Right lobe of liver (tissue), 6 donors: ENCODE data around the gene ENTHD1. TPM values are rescaled to one million over a fixed set of nuclear protein-coding genes. Genes with fewer than 3 reads are reported as not detected.

Experiments used
- ATAC-seq, 4 donors: fragments of 200-7000 bp; cut with Tn5 transposase; one replicate each; pipeline ENCODE4 v1.9.1; 2020; ENCODE audit warnings: mild to moderate bottlenecking in 4 of 4, moderate library complexity in 4 of 4
- DNase-seq, 3 donors: peaks; one replicate each; pipeline ENCODE4 v3.0.0-alpha.2; 2020
- H3K27ac ChIP-seq, 3 donors: fragments of 200-600 bp; one replicate each; pipeline ENCODE4 v1.8.0; 2022
- H3K27me3 ChIP-seq, 2 donors: fragments of 200-600 bp; one replicate each; pipeline ENCODE4 v1.8.0; 2022
- H3K36me3 ChIP-seq, 4 donors: fragments of 200-600 bp; sonication (generic) in 1 of 4; one replicate each; pipeline versions ENCODE4 v1.5.1 to v1.8.0; 2017 to 2022; ENCODE audit warnings: control low read depth in 1 of 4
- H3K4me1 ChIP-seq, 4 donors: fragments of 200-600 bp; sonication (generic) in 1 of 4; one replicate each; pipeline versions ENCODE4 v1.5.1 to v1.8.0; 2017 to 2022; ENCODE audit warnings: control low read depth in 1 of 4
- H3K4me3 ChIP-seq, 3 donors: fragments of 200-600 bp; one replicate each; pipeline ENCODE4 v1.8.0; 2022
- H3K9me3 ChIP-seq, 4 donors: fragments of 200-600 bp; sonication (generic) in 1 of 4; one replicate each; pipeline versions ENCODE4 v1.5.1 to v1.8.0; 2017 to 2022; ENCODE audit warnings: control low read depth in 1 of 4
- CTCF ChIP-seq, 4 donors: fragments of 200-600 bp in 3 of 4; fragments of 450-650 bp in 1 of 4; IDR thresholded peaks; one replicate each; pipeline versions ENCODE4 v1.5.1 to v1.8.0; 2016 to 2022; ENCODE audit warnings: antibody characterized with exemption in 4 of 4, mild to moderate bottlenecking in 2 of 4
- POLR2A ChIP-seq: fragments of 450-650 bp; IDR thresholded peaks from one replicate; pipeline ENCODE4 v1.6.1; 2017; ENCODE audit warnings: antibody characterized with exemption, mild to moderate bottlenecking
- WGBS: methylation state at CpG from one replicate; pipeline ENCODE4 v1.1.6; 2018; ENCODE audit warnings: low coverage, low lambda C conversion rate; ENCODE audit not compliant: insufficient coverage; ENCODE audit errors: missing lambda C conversion rate; 5-methylcytosine and 5-hydroxymethylcytosine counted together
- intact Hi-C, 2 donors: fragments of 100-400 bp; cut with DNase I; formaldehyde crosslinking; loops; one replicate each; pipeline versions ENCODE4 v1.11.2 to v1.14.1; 2022
- total RNA-seq, 6 experiments: library from RNA; depleted of rRNA in 2 of 6; stranded (reverse); fragments of >200 nt in 2 of 6; fragmentation: NEBNext Ultra II Directional in 3 of 6; extraction: Animal tissue kit (Norgen Biotek cat#: 25700) in 3 of 6; gene quantifications; one replicate each; pipeline versions ENCODE4 v1.1.0 to v1.2.4, GENCODE V29; 2016 to 2023
- donor health status: DM: no; HTN: yes; CAD: no.
- donor health status: DM: no; HTN: no; CAD: no.
- donor health status: DM: no; HTN: no; CAD: no.
- donor health status: DM: no; HTN: yes; CAD: no.
- donor health status: DM: no; HTN: yes; CAD: no.

Gene ENTHD1
- total RNA-seq, 6 experiments from 2014 or later = not detected

- Histone ChIP-seq H3K27ac (no peak overlapping the region), H3K36me3 (no peaks in the 10 kb centered on the region), H3K27me3 (no peaks in the 10 kb centered on the region), H3K4me1 (no peaks in the 10 kb centered on the region), H3K9me3 (no peaks in the 10 kb centered on the region), H3K4me3 (no peak overlapping the region)
- WGBS = 31% methylated on average over 2 of the region's 2 CpGs
- ATAC-seq (no peak), DNase-seq (no peak)
- TF ChIP-seq CTCF (IDR thresholded peaks at IDR 0.05) (no peak), POLR2A (no peak)
- intact Hi-C loops = no loop called here
Measured at GRCh38 chr22:39908136-39908535, 14.6 kb upstream of the ENTHD1 start.

- Histone ChIP-seq H3K9me3 (no peaks in the 10 kb centered on the region), H3K36me3 (no peaks in the 10 kb centered on the region), H3K27ac (no peak overlapping the region), H3K4me1 (no peaks in the 10 kb centered on the region), H3K4me3 (no peak overlapping the region), H3K27me3 (no peaks in the 10 kb centered on the region)
- DNase-seq = no peak
- 71% methylated on average over 9 of the region's 9 CpGs for WGBS
- no peak for TF ChIP-seq CTCF (IDR thresholded peaks at IDR 0.05)
- no peak for TF ChIP-seq POLR2A
- ATAC-seq = no peak
- intact Hi-C loops = no loop called here
Measured at GRCh38 chr22:39907605-39908097, 14.1 kb upstream of the ENTHD1 start.

GRCh38 chr22:39907047-39907446 lies 13.5 kb upstream of the ENTHD1 start:
- intact Hi-C loops = no loop called here
- H3K4me1 ChIP-seq = no peaks in the 10 kb centered on the region
- no peak for TF ChIP-seq POLR2A
- TF ChIP-seq CTCF (IDR thresholded peaks at IDR 0.05) = no peak
- ATAC-seq = no peak
- H3K9me3 ChIP-seq = no peaks in the 10 kb centered on the region
- DNase-seq = no peak
- no peaks in the 10 kb centered on the region for H3K27me3 ChIP-seq
- no peak overlapping the region for H3K27ac ChIP-seq
- H3K36me3 ChIP-seq = no peaks in the 10 kb centered on the region
- 65% methylated on average over 6 of the region's 6 CpGs for WGBS
- H3K4me3 ChIP-seq = no peak overlapping the region

- TF ChIP-seq POLR2A = no peak
- no peak for TF ChIP-seq CTCF (IDR thresholded peaks at IDR 0.05)
- no peak overlapping the region for H3K27ac ChIP-seq
- H3K4me1 ChIP-seq = no peaks in the 10 kb centered on the region
- no peaks in the 10 kb centered on the region for H3K27me3 ChIP-seq
- 63% methylated on average over 3 of the region's 3 CpGs for WGBS
- H3K36me3 ChIP-seq = no peaks in the 10 kb centered on the region
- H3K9me3 ChIP-seq = no peaks in the 10 kb centered on the region
- DNase-seq (no peak), ATAC-seq (no peak)
- H3K4me3 ChIP-seq = no peak overlapping the region
- intact Hi-C loops = no loop called here
Measured at GRCh38 chr22:39906207-39906606, 12.6 kb upstream of the ENTHD1 start.

GRCh38 chr22:39905687-39906086 lies 12.1 kb upstream of the ENTHD1 start:
- H3K4me3 ChIP-seq = no peak overlapping the region
- 61% methylated on average over 3 of the region's 3 CpGs for WGBS
- no peak for TF ChIP-seq CTCF (IDR thresholded peaks at IDR 0.05)
- TF ChIP-seq POLR2A = no peak

More at GRCh38 chr22:39905687-39906086, 12.1 kb upstream of the ENTHD1 start:
- no peak overlapping the region for H3K27ac ChIP-seq
- DNase-seq = no peak
- ATAC-seq = no peak
- H3K9me3 ChIP-seq = no peaks in the 10 kb centered on the region
- H3K4me1 ChIP-seq = no peaks in the 10 kb centered on the region
- no peaks in the 10 kb centered on the region for H3K36me3 ChIP-seq
- intact Hi-C loops = no loop called here
- no peaks in the 10 kb centered on the region for H3K27me3 ChIP-seq
